Adrenal gland (tissue), 12 donors: Measurements from ENCODE around the gene MEGF11. TPM values are rescaled to one million over a fixed set of nuclear protein-coding genes. Genes with fewer than 3 reads are reported as not detected.

Experiments used
- DNase-seq, 7 donors: peaks; one replicate each; pipeline ENCODE4 v3.0.0-alpha.2; 2019 to 2020
- H3K27ac ChIP-seq, 5 donors: fragments of 200-600 bp; sonication (generic) in 4 of 5; 1 replicate in 3 of 5; 2 replicates in 2 of 5; pipeline versions ENCODE4 v1.5.1 to v1.8.0; 2016 to 2020; ENCODE audit warnings: mild to moderate bottlenecking in 1 of 5
- H3K27me3 ChIP-seq: fragments of 200-600 bp; 2 replicates; pipeline ENCODE4 v1.8.0; 2021
- H3K36me3 ChIP-seq, 2 donors: fragments of 200-600 bp; replicated peaks in 1 of 2; 1 replicate in 1 of 2; 2 replicates in 1 of 2; pipeline versions ENCODE4 v1.5.1 to v1.8.0; 2018 to 2022
- H3K4me1 ChIP-seq, 2 donors: fragments of 200-600 bp; replicated peaks in 1 of 2; 1 replicate in 1 of 2; 2 replicates in 1 of 2; pipeline versions ENCODE4 v1.5.1 to v1.8.0; 2018 to 2021
- H3K4me3 ChIP-seq, 4 donors: fragments of 200-600 bp; sonication (generic) in 3 of 4; one replicate each; pipeline ENCODE4 v1.5.1; 2016 to 2018
- H3K9me3 ChIP-seq, 3 donors: fragments of 200-600 bp; sonication (generic) in 1 of 3; replicated peaks in 1 of 3; 1 replicate in 2 of 3; 2 replicates in 1 of 3; pipeline versions ENCODE4 v1.5.1 to v1.8.0; 2016 to 2021
- CTCF ChIP-seq, 6 experiments: fragments of 450-650 bp in 4 of 6; fragments of 200-600 bp in 2 of 6; sonication (generic) in 1 of 6; IDR thresholded peaks; 1 replicate in 5 of 6; 2 replicates in 1 of 6; pipeline versions ENCODE4 v1.5.1 to v1.8.0; 2016 to 2021; ENCODE audit warnings: antibody characterized with exemption in 6 of 6, mild to moderate bottlenecking in 2 of 6, moderate library complexity in 1 of 6
- POLR2A ChIP-seq, 2 donors: fragments of 450-650 bp; IDR thresholded peaks; one replicate each; pipeline ENCODE4 v1.6.1; 2017; ENCODE audit warnings: antibody characterized with exemption in 2 of 2, mild to moderate bottlenecking in 2 of 2, moderate library complexity in 1 of 2
- WGBS, 4 donors: extraction: QIAGEN DNeasy Blood & Tissue Kit in 2 of 4; methylation state at CpG; one replicate each; pipeline versions ENCODE4 v1.1.5 to v1.1.7; 2013 to 2017; 5-methylcytosine and 5-hydroxymethylcytosine counted together
- intact Hi-C, 2 donors: fragments of 100-400 bp; cut with DNase I; formaldehyde crosslinking; loops; one replicate each; pipeline versions ENCODE4 v1.14.1 to v1.15.0; 2022 to 2023
- polyA plus RNA-seq, 3 donors: library from polyadenylated mRNA; stranded (reverse); fragments of 200-250 nt in 2 of 3; fragments of 350-450 nt in 1 of 3; fragmentation: Illumina TruSeq in 1 of 3; extraction: RNeasy Lipid Tissue Mini Kit (QIAGEN cat#74804) in 1 of 3; gene quantifications; one replicate each; pipeline ENCODE4 v1.2.3, GENCODE V29; 2013 to 2014
- total RNA-seq, 9 donors: library from RNA; depleted of rRNA in 4 of 9; stranded (reverse); fragments of >200 nt in 4 of 9; fragments of 120-200 nt in 1 of 9; fragmentation: NEBNext Ultra II Directional in 1 of 9; extraction: Animal tissue kit (Norgen Biotek cat#: 25700) in 1 of 9; gene quantifications; one replicate each; pipeline versions ENCODE4 v1.1.0 to v1.2.4, GENCODE V29; 2013 to 2023
- donor health status: healthy with polysubstance abuse.
- donor health status: Bipolar disorder and iron deficiency.
- donor health status: DM: yes; HTN: yes; CAD: no.
- donor health status: DM: no; HTN: no; CAD: no.
- donor health status: DM: no; HTN: no; CAD: no.
- donor health status: DM: yes; HTN: yes; CAD: no.

Gene MEGF11
- total and polyA plus RNA-seq, 12 donors = 0.04 to 0.98 (median 0.14) TPM; not detected in 5

DNA sequence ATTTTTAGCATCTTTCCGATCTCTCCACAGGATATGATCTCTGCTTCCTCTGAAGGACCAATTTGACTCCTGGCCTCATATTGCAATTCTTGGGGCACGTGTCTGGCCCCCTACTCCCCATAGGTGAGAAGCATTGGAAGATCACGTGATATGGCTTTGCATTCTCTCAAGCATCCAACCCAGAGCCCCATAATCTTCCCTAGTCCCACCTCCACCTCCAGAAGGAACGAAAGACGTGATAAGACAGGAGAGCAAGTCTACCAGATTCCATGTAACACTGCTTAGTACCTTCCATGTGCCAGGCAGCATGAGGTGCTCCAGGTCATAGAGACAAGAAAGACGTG lies 176.3 kb downstream of the MEGF11 start:
- H3K27ac ChIP-seq = no peak overlapping the region
- no peak overlapping the region for H3K4me3 ChIP-seq
- WGBS, 4 donors = 82 to 92% (median 86%) methylated on average over 6 of the region's 6 CpGs
- H3K36me3 ChIP-seq = no peaks in the 10 kb centered on the region
- no peaks in the 10 kb centered on the region for H3K27me3 ChIP-seq
- TF ChIP-seq POLR2A (IDR thresholded peaks at IDR 0.05) (no peak), CTCF (IDR thresholded peaks at IDR 0.05) (no peak)
- no peak for DNase-seq
- peaks cover 18 to 22% of the 10 kb centered on the region in 2 donors for H3K4me1 ChIP-seq
- intact Hi-C loops = no loop called here
- no peaks in the 10 kb centered on the region for H3K9me3 ChIP-seq

DNA sequence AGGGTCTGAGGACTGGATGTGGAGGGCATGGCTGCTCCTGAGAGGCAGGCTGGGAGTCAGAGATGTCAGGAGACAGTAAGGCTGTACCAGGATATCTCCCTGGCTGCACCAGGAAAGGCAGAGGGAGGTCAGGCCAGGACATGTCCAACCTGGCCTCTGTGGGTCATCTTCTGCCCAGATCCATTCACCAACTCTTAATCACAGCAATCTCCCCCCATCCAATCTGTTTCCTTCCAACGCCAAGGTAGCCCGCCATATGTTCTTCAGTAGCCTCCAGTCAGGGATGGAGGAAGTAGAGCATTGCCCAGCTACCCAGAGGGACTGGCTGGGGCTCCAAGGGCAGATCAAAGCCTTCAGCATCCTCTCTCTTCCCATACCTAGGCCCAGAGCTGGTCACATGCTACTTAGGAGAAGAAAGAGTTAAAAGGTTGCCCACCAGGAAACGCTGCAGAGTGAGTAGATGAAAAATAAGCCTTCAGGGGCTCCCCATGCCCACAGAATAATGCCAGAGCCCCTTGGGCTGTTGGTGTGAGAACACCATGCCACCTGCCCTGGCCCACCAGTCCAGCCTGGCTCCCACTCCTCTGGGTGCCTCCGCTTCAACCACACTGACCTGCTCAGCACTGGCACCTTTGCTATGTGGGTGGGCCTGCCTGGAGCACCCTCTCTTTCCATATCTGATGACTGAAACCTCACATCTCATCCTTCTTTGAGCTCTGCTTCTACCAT lies 176.8 kb downstream of the MEGF11 start:
- Histone ChIP-seq H3K36me3 (no peaks in the 10 kb centered on the region), H3K27me3 (no peaks in the 10 kb centered on the region), H3K27ac (no peak overlapping the region), H3K4me3 (no peak overlapping the region), H3K4me1 (peaks cover 18 to 25% of the 10 kb centered on the region in 2 donors), H3K9me3 (no peaks in the 10 kb centered on the region)
- TF ChIP-seq POLR2A (IDR thresholded peaks at IDR 0.05) (no peak), CTCF (IDR thresholded peaks at IDR 0.05) (no peak)
- 89 to 94% (median 93%) methylated on average over 4 of the region's 4 CpGs for WGBS, 4 donors
- intact Hi-C loops = no loop called here
- DNase-seq = no peak

DNA sequence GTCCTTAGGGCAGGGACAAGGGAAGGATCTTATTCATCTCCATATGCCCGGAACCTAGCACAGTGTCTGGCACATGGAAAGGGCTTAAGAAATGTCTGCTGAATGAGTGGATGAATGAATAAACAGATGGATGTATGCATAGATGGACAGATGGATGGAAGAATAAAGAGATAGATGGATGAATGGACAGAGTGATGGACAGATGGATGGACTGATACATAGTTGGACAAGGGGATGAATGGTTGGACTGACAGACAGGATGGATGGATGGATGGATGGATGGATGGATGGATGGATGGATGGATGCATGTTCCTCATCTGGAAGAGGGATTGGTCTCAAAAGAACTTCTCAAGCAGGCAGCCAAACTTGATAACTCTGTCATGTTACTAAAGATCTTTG lies 177.6 kb downstream of the MEGF11 start:
- Histone ChIP-seq H3K36me3 (no peaks in the 10 kb centered on the region), H3K4me3 (no peak overlapping the region), H3K4me1 (peaks cover 16 to 22% of the 10 kb centered on the region in 2 donors), H3K27ac (no peak overlapping the region), H3K9me3 (no peaks in the 10 kb centered on the region), H3K27me3 (no peaks in the 10 kb centered on the region)
- no peak for TF ChIP-seq CTCF (IDR thresholded peaks at IDR 0.05)
- no peak for TF ChIP-seq POLR2A (IDR thresholded peaks at IDR 0.05)
- DNase-seq = no peak
- intact Hi-C loops = no loop called here
- 86 to 97% (median 93%) methylated on average over 1 of the region's 1 CpG for WGBS, 4 donors

- Histone ChIP-seq H3K36me3 (no peaks in the 10 kb centered on the region), H3K4me3 (no peak overlapping the region), H3K4me1 (peaks cover 10 to 11% of the 10 kb centered on the region in 2 donors), H3K9me3 (no peaks in the 10 kb centered on the region), H3K27ac (peak overlapping the region in 1 of 5 donors; percentile 66), H3K27me3 (no peaks in the 10 kb centered on the region)
- DNase-seq = peak; percentile 35 to 86 (median 71)
- intact Hi-C loops = no loop called here
- peak in 1 of 2 donors; percentile 10 for TF ChIP-seq POLR2A (IDR thresholded peaks at IDR 0.05)
- TF ChIP-seq CTCF (IDR thresholded peaks at IDR 0.05) = no peak
- WGBS, 4 donors = 24 to 57% (median 37%) methylated on average over 5 to 11 of the region's 11 CpGs
These were observed 180.8 kb downstream of the MEGF11 start for GRCh38 chr15:66072616-66073361.
